ENCODE measurements around the gene HIVEP1.

The HIVEP1 gene

DNA sequence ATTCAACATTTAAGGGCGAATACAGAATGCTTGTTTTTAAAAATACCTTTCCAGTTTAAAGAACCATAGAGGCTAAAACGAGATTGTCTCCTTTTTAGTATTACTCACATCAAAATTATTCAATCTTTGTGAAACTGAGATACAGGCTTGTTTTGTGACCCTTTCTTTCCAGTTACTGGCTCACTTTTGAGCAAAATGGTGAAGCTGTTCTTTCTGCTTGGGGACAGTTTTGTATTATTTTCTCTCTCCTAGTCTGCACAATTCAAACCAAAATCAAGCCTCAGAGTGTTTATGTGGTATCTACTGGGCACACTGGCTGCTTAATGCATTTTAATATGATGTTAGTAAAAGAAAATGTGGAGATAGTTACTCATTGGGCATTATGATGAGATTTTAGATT is 36.5 kb downstream of the HIVEP1 start:
- no peak for DNase-seq (ENCODE audit: low spot score)

DNA sequence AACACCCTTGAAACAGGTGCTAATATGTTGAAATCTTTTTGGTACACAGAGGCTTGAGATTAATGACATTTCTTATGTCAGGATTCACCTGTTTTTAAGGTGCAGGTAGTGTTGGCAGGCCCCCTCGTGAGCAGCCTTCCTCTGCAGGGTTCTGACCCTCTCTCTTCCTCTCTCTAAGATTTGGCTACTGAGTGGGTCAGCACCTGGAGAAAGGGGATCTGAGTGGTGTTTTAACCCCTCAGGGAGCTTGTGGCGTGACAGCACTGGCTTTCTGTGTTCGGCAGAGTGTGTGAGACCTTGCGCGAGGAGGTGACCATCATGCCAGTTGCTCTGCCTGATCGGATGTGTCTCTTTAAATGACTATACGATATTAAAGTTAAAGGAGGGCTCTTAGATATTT is 37.1 kb downstream of the HIVEP1 start:
- DNase-seq (ENCODE audit: low spot score), result no peak

DNA sequence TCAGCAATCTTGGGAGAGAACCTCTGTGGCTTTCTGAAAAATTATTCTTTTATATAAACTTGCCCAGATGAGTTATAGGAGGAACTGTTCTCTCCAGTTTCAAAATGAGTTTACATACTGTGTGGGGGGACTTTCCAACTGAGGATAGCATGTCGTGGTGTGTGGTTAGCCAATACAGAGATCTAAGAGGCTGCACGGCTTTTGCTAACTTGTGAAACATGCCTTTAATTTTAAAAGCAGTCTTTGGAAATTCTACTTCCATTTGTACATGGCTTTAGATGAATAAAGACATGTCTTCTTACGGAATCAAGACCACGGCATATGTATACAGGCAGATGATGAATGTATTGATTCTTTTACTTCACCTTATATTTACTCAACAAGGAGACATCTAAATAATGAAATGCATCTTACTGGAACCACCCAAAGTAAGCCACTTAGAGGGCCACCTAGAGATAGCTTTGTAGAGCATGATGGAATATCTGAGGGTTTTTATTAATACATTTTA is 39.8 kb downstream of the HIVEP1 start:
- DNase-seq (ENCODE audit: low spot score), result no peak

DNA sequence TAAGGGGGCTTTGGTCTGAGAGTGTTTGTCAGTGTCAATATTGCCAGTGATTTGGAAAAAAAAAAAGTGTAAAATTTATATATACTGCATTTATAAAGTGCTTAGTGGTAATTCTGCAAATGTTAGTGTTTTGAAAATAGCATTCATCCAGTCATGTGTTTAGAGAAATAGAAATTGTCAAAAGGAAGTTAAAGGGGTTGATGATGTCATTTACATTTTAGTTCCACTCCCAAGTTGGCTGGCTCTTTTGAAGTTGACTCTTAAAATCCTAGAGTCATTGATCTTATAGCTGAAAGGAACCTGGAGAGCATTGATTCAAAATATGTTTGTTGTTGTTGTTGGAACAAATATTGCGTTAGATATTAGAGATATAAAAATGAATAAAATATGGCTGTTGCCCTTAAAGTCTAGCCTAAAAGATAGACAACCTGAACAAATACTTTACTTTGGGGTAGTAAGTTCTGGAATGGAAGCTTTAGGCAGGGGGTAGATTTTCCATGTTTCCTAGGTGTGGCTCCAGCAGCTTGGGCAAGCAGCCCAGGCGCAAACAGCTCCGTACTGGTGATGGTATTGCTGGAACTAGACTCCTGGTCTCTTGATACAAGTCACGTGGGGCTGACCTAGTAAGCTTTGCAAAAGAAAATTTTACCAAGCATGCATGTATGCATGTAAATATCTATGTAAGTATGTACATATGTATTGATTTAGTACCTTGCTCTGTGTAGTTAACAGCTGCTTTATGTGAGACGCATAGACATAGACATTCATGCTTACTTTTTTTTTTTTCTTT is 46.3 kb downstream of the HIVEP1 start:
- no peak for DNase-seq (ENCODE audit: low spot score)

DNA sequence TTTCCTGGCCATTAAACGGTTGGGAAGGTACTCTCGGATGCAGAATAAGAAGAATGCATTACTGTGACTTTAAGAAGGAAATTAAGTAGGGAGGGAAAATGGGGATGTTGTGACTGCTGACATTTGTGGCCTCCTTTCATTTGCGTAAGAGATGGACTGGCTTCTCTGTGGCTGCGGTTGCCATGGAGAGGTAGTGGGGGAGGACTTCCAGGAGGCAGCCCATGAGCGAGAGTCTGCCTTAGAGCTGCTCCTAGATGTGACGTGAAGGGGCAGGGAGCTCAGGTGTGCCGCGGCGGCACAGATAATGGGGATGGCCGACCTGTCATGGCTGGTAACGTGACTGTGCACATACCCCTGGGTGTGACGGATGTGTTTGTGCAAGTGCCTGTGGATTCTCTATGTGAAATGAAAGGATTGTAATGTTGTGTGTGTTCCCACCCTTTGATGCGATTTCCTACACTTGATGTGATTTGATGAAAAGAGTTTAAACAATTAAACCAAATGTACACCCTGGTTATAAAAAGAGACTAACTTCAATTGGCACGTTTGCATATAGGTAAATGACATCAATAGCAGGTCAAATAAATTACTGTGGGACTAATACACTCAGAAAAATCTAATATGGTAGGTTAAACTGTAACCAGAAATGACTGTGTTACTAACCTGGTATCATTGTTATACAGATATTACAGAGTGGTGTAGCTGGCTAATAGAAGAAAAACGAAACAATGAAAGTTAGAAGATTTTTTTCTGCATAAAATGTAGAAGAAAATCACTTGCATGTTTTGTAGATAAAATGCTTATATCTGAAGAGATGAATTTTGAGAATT is 48.9 kb downstream of the HIVEP1 start:
- DNase-seq (ENCODE audit: low spot score), result no peak

DNA sequence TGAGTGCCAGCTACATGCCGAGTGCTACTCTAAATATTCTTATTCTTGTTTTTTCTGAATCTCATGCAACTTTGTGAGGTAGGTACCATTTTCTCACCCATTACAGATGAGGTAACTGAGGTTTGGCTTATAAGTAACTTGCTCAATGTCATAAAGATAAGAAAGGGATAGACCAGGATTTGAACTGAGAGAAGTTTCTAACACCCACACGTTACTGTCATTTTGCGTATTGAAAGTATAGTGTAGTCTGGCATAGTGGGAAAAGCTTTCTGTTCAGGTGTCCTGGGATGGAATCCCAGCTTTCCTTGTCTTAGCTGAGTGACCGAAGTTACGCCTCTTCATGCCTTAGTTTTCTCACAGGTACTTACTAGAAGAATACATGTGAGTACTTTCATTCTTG is 50.5 kb downstream of the HIVEP1 start:
- no peak for DNase-seq (ENCODE audit: low spot score)

DNA sequence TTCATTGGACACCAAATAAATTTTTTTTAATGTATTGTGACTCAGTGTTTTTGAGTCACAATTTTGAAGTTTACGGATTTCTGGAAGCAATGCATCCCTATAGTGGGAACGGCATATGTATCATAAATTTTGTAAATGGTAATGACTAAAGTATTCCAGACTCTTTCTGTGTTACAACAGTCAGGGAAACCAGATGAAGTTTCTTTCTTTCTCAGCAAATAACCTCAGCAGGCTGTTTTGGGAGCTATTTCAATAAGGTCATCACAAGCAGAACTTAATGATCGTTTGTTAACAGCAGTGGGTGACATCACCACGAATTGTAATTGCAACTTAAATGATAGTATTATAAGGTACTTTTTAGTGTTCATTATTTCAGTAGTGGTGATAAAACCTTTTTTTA is 52.0 kb downstream of the HIVEP1 start:
- no peak for DNase-seq (ENCODE audit: low spot score)

DNA sequence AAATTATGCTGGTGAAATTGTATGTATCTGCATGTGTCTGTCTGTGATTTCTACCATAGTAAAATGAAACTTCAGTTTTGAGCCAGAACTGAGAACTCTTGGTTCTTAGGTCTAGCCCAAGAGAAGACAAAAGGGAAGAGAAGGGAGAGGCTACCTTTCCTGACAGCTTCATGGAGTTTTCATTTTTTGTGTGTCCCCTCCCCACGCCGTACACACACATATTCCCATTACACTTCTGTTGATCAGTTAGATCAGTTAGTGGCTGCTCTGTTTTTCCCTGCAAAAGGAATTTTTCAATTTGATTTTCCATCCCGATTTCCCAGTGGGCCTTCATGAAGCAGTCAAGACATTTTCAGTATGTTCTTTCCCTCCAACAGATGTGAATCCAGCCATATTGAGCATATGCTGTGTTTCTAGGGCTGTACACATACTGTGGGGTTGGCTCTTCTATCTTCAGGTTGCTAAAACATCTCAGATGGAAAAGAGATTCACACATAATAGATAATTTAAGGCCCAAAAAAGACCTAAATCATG is 52.5 kb downstream of the HIVEP1 start:
- no peak for DNase-seq (ENCODE audit: low spot score)

DNA sequence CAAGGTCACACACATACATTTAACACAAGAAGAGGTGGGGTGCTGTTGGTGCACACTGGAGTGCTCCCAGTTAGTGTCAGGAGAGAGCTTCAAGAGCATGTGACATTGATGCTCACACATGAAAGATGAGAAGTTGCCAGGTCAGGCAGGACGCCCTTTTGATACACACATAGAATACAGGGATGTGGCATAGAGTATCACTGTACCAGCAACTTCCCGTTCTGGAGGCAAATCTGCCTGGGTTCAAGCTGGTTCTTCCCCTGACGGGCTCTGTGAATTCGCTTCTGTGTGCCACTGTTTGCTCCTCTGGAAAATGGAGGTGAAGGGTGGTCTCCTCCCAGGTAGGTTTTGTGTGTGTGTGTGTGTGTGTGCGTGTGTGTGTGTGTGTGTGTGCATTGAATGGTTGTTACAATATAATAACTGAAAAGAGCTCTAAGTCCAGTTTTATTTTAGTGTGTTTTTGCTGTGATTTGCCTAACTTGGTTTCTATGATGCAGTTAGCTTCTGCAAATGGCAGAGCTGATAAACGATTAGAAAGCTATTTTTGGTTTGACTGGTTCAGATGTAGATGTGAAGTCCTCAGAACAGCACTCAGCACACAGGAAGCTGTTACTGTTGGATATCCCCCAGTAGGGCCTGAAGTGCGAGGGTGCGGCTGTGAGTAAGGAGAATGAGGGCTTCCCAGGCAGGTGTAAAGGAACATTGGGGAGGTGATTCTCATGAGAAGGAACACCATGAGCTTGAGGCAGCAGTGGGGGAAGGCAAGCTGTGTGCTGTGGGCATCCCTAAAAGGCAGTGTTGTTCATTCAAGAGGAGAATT is 53.4 kb downstream of the HIVEP1 start:
- DNase-seq (ENCODE audit: low spot score), result no peak

DNA sequence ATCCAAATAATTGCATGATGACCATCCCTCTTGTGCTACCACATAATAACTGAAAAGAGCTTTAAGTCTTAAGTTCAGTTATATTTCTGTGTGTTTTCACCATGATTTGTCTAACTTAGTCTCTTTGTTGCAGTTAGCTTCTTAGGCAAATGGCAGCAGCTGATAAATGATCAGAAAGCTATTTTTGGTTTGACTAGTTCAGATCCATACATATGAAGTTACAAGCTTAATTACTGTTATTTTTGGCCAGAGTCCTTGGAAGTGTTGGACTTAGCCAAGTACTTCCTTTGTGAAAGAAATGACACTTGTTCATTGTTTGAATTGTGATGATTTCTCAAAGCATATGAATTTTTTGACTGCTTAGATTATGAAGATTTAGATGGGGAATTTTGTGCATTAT is 54.2 kb downstream of the HIVEP1 start:
- no peak for DNase-seq (ENCODE audit: low spot score)

DNA sequence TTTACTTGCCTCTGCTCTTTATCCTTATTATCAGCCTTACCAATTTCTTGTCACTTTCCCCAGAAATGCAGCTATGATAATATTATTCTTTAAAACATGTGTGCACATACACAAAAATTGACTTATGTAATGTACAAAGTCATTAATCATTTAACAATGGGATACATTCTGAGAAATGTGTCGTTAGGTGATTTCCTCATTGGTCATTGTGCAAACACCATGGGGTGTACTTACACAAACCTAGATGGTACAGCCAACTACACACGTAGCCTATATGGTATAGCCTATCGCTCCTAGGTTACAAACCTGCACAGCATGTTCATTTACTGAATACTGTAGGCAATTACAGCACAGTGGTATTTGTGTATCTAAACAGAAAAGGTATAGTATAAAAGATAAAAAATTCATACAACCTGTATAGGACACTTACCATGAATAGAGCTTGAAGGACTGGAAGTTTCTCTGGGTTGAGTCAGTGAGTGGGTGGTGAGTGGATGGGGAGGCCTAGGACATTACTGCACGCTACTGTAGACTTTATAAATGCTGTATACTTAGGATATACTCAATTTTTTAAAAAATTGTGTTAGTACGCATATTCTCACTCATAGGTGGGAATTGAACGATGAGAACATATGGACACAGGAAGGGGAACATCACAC is 56.9 kb downstream of the HIVEP1 start:
- DNase-seq (ENCODE audit: low spot score), result no peak

DNA sequence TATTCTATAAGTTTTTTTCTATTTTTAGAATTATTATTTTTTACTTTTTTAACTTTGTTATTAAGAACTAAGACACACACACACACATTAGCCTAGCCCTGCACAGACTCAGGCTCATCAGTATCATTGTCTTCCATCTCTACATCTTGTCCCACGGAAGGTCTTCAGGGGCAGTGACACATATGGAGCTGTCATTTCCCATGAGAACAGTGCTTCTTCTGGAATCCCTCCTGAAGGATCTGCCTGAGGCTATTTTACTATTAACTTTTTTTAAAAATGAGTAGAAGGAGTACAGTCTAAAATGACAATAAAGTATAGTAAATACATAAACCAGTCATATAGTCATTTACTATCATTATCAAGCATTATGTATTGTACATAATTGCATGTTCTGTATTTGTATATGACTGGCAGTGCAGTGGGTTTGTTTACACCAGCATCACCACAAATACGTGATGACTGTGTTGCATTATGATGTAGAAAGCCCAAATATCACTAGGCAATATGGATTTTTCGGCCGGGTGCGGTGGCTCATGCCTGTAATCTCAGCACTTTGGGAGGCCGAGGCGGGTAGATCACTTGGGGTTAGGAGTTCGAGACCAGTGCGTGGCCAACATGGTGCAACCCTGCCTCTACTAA is 57.9 kb downstream of the HIVEP1 start:
- no peak for DNase-seq (ENCODE audit: low spot score)

DNA sequence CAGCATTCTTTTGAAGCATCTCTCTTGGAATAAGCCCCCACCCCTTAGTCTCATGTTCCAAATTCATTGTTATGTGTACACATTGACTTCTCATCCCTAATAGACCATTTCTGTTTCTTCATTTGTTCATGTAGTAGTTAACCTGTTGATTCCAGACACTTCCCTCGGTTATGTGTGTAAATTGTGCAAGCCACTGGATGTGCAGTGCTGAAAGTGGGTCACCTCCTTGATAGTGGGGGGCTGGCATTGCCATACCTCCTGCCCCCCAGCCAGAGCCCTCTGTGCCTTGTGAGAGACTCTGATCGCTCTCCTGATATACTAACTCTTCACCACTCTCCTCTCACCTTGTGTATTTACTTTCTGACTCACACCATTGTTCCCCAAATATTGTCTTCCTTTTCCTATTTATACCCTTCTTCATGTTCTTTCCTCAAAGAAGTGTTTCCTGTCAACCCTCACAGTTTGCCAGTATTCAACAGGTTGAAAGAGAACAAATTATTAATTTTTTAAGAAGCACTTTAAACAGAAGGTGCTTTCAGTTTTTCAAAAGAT is 59.0 kb downstream of the HIVEP1 start:
- DNase-seq (ENCODE audit: low spot score), result no peak

DNA sequence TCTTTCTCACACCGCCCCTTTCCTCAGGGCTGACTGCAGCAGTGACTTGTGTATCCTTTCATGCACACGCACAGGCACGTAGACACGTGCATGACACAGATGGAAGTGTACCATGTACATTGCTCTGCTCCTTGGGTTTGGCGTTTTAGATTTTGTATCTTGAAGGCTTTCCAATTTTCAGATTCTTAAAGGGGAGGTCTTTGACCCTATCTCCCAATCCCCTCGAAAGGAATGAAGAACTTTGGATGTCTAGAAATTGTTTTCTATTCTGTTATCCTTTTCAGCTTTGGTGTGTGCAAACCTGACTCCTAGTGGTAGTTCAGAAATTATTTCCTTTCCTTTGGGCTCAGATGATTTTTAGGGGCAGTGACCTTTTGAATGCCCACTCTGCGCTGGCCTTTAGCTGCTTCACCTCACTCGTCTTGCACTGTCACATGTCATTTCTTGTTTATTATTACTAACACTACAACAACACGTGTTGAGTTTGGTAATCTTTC is 63.0 kb downstream of the HIVEP1 start:
- DNase-seq (ENCODE audit: low spot score), result no peak

DNA sequence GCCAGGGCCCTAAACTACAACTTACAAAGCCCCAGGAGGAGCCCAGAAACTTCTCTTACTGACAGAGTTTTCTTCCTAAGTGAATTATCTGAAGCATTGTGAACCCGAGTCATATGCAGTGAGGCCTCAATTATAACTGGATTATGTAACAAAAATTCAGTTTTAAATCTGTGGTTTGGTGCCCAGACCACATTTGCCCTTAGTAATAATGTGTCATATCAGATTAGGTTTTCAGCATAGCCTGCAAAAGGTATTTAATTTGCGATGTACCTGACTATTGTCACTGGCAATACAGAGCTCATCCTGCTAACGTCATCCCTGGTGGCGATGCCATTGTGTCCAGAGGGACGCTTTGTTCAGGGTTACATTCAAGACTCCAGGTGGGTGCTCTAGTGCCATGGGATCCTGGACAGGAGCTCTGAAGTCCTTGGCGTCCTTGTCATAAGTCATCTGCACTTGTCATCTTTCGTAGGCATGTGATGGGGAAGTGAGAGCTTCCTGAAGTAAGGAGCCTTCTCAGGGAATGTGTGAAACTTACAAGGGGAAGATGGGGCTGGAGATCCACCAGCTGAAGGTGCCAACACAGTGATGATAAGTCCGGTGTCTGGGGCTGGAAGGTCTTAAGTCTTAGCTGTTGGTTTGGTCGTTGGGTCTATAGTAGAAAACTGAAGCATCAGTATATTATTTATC is 65.1 kb downstream of the HIVEP1 start:
- no peak for DNase-seq (ENCODE audit: low spot score)

DNA sequence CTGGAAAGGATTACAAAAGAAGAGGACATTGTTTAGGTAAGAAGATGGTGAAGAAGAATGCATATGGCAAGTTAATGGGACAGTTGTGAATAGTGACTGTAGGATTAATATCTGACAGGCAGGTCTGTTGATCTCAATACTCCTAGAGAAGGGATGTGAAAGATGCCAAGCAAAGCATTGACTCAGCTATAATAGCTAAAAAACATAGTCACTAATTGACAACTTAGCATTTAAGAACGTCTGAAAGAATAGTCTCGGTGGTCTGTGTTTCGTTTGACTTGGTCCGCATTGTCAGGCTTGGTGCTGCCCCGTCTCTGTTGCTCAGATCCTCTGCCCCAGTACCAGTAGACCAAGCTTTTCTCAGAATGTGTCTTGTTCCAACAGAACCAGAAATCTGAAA is 65.9 kb downstream of the HIVEP1 start:
- no peak for DNase-seq (ENCODE audit: low spot score)

DNA sequence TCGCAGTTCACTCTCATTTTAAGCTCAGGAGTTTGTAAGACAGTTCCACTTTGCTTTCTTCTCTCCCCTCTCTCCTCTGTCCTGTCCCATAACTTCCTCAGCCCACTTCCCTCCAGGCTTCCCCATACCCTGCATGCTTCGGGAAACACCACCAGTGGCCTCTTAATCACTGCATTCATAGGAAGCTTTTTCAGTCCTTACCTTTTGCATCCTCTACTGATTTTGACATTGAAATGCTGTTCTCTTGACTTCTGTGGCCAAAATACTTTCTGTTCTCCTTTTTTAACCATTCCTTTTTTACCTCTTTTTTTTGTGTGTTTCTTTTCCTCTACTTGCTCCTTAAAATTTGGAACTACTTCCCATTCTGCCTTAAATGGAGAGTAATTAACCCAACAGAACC is 69.7 kb downstream of the HIVEP1 start:
- no peak for DNase-seq (ENCODE audit: low spot score)

DNA sequence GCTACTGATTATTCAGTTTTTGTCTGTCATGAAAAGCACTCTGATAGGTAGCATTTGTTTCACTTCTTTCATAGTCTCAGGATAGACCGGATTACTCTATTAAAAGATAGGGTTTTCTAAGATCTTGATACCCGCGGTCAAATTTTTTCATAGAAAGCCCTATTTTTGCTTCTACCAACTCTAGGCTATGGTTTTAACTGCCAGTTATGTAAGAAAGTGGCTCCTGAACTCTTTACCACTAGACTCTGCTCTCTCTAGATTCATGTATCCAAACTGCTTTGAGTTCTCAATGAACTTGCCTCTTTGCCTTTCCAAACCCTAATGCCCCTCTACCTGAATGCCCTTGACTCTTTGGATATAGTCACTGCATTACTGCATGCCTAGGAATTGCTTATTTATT is 70.3 kb downstream of the HIVEP1 start:
- DNase-seq (ENCODE audit: low spot score), result no peak

DNA sequence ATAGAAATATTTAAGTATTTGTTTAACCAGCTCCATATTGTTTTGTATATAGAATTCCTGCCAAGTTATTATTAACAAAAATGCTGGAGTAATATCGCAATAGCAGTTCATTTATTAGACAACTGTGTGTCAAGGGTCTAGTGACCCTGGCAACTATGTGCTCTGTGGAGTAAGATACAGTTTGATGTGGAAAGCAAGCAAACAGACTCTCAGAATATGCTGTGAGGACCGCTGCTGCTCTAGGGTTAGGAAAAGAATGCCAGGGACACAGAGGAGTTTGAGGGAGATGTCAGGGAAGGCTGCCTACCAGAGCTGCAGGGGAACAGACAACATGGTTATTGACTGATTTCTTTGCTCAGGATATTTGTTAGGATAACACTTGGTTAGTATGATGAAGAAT is 71.2 kb downstream of the HIVEP1 start:
- DNase-seq (ENCODE audit: low spot score), result no peak

DNA sequence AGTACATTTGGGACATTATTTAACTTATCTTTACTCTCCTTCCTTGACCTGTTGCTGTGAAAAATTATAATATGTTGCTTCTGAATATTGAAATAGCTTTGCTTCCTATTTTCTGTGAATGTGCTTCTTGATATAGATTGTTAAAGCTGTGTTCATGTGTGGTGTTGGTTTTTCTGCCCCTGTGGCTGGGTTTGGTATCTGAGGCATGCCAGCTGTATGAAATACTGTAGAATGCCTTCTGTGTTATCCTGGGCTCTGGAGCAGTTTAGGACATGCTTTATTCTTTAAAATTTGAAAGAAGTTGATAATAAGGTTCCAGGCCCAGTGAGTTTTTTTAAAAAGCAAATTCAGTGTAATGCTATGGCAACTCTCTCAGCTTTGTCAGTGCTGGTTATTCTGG is 71.7 kb downstream of the HIVEP1 start:
- DNase-seq (ENCODE audit: low spot score), result no peak
